Esophagus muscularis mucosa (tissue), 4 donors: ENCODE results near the gene OR13J1. TPM values are rescaled to one million over a fixed set of nuclear protein-coding genes. Genes with fewer than 3 reads are reported as not detected.

ENCODE experiments used
- DNase-seq: peaks from one replicate; pipeline ENCODE4 v3.0.0-alpha.2; 2017; ENCODE audit errors: extremely low spot score
- H3K27ac ChIP-seq, 4 donors: fragments of 200-600 bp; sonication (generic); replicated peaks in 1 of 4; 1 replicate in 3 of 4; 2 replicates in 1 of 4; pipeline ENCODE4 v1.5.1; 2016 to 2019; ENCODE audit warnings: mild to moderate bottlenecking in 1 of 4
- H3K27me3 ChIP-seq, 4 donors: fragments of 200-600 bp; sonication (generic); one replicate each; pipeline versions ENCODE4 v1.5.1 to v1.6.0; 2016 to 2019
- H3K36me3 ChIP-seq, 4 donors: fragments of 200-600 bp; sonication (generic); one replicate each; pipeline ENCODE4 v1.5.1; 2016 to 2019
- H3K4me1 ChIP-seq, 4 donors: fragments of 200-600 bp; sonication (generic); one replicate each; pipeline ENCODE4 v1.5.1; 2016 to 2019
- H3K4me3 ChIP-seq, 4 donors: fragments of 200-600 bp; sonication (generic); 1 replicate in 2 of 4; 2 replicates in 2 of 4; pipeline ENCODE4 v1.5.1; 2016 to 2019; ENCODE audit warnings: mild to moderate bottlenecking in 4 of 4, moderate library complexity in 1 of 4
- H3K9me3 ChIP-seq, 4 donors: fragments of 200-600 bp; sonication (generic); 1 replicate in 3 of 4; 2 replicates in 1 of 4; pipeline ENCODE4 v1.5.1; 2016 to 2019
- CTCF ChIP-seq, 3 experiments: fragments of 200-600 bp in 2 of 3; fragments of 450-650 bp in 1 of 3; sonication (generic) in 2 of 3; IDR thresholded peaks; one replicate each; pipeline ENCODE4 v1.5.1; 2017 to 2019; ENCODE audit warnings: antibody characterized with exemption in 3 of 3, mild to moderate bottlenecking in 2 of 3, moderate library complexity in 1 of 3
- EP300 ChIP-seq: sonication (generic); formaldehyde crosslinking; IDR thresholded peaks from one replicate; pipeline ENCODE4 v1.6.1; 2017; ENCODE audit warnings: antibody characterized with exemption
- POLR2A ChIP-seq: fragments of 450-650 bp; IDR thresholded peaks from one replicate; pipeline ENCODE4 v1.6.1; 2017; ENCODE audit warnings: antibody characterized with exemption, moderate library complexity, mild to moderate bottlenecking, low read depth
- POLR2AphosphoS5 ChIP-seq, 2 donors: sonication (generic); formaldehyde crosslinking; IDR thresholded peaks; one replicate each; pipeline ENCODE4 v1.6.1; 2017; ENCODE audit warnings: antibody characterized with exemption in 2 of 2
- WGBS: methylation state at CpG from one replicate; pipeline ENCODE4 v1.1.5; 2018; 5-methylcytosine and 5-hydroxymethylcytosine counted together
- intact Hi-C: fragments of 100-400 bp; cut with DNase I; formaldehyde crosslinking; loops from one replicate; pipeline ENCODE4 v1.15.1; 2023
- total RNA-seq, 4 donors: library from RNA; depleted of rRNA; stranded (reverse); fragments of >200 nt; gene quantifications; one replicate each; pipeline versions ENCODE4 v1.1.0 to v1.2.1, GENCODE V29; 2016

Gene OR13J1
- total RNA-seq, 4 donors from 2014 or later = not detected

GRCh38 chr9:35859310-35859989 lies 10.8 kb downstream of the OR13J1 start:
- Histone ChIP-seq H3K27me3 (no peaks in the 10 kb centered on the region), H3K36me3 (peaks cover 0 to 2% (median under 1%) of the 10 kb centered on the region in 4 donors), H3K9me3 (no peaks in the 10 kb centered on the region), H3K27ac (no peak overlapping the region), H3K4me1 (peaks cover 3 to 13% (median 10%) of the 10 kb centered on the region in 4 donors), H3K4me3 (no peak overlapping the region)
- intact Hi-C loops = no loop called here
- peak; percentile 91 for DNase-seq
- no peak for TF ChIP-seq CTCF (IDR thresholded peaks at IDR 0.05)
- TF ChIP-seq EP300 = no peak
- TF ChIP-seq POLR2AphosphoS5 (IDR thresholded peaks at IDR 0.05) = no peak
- TF ChIP-seq POLR2A = no peak
- 58% methylated on average over 13 of the region's 16 CpGs for WGBS

- intact Hi-C loops = no loop called here
- DNase-seq = peak; percentile 53
- no peak overlapping the region for H3K4me3 ChIP-seq
- TF ChIP-seq CTCF (IDR thresholded peaks at IDR 0.05) (no peak), EP300 (no peak), POLR2A (no peak), POLR2AphosphoS5 (IDR thresholded peaks at IDR 0.05) (no peak)
- no peak overlapping the region for H3K27ac ChIP-seq
- peaks cover 3 to 13% (median 10%) of the 10 kb centered on the region in 4 donors for H3K4me1 ChIP-seq
- peaks cover 0 to 11% (median 9%) of the 10 kb centered on the region in 4 donors for H3K36me3 ChIP-seq
- 70% methylated on average over 5 of the region's 5 CpGs for WGBS
- H3K9me3 ChIP-seq = no peaks in the 10 kb centered on the region
- no peaks in the 10 kb centered on the region for H3K27me3 ChIP-seq
Measured at GRCh38 chr9:35858458-35858857, 11.7 kb downstream of the OR13J1 start.

GRCh38 chr9:35856882-35857281 lies 13.3 kb downstream of the OR13J1 start:
- TF ChIP-seq CTCF (IDR thresholded peaks at IDR 0.05) = no peak
- TF ChIP-seq POLR2AphosphoS5 (IDR thresholded peaks at IDR 0.05) = no peak
- TF ChIP-seq EP300 = no peak
- TF ChIP-seq POLR2A = no peak
- Histone ChIP-seq H3K4me1 (peaks cover 3 to 13% (median 10%) of the 10 kb centered on the region in 4 donors), H3K9me3 (no peaks in the 10 kb centered on the region), H3K36me3 (peaks cover 0 to 24% (median 18%) of the 10 kb centered on the region in 4 donors), H3K27ac (no peak overlapping the region), H3K4me3 (no peak overlapping the region), H3K27me3 (no peaks in the 10 kb centered on the region)
- 89% methylated on average over 4 of the region's 5 CpGs for WGBS
- intact Hi-C loops = no loop called here
- DNase-seq = peak; percentile 86

GRCh38 chr9:35856206-35856605 lies 14.0 kb downstream of the OR13J1 start:
- no peaks in the 10 kb centered on the region for H3K27me3 ChIP-seq
- WGBS = 73% methylated on average over 3 of the region's 3 CpGs
- no peak overlapping the region for H3K4me3 ChIP-seq
- intact Hi-C loops = no loop called here
- peaks cover 0 to 24% (median 18%) of the 10 kb centered on the region in 4 donors for H3K36me3 ChIP-seq
- peak; percentile 83 for DNase-seq
- TF ChIP-seq POLR2AphosphoS5 (IDR thresholded peaks at IDR 0.05) (no peak), EP300 (no peak), CTCF (IDR thresholded peaks at IDR 0.05) (no peak), POLR2A (no peak)
- H3K27ac ChIP-seq = no peak overlapping the region
- peaks cover 3 to 13% (median 10%) of the 10 kb centered on the region in 4 donors for H3K4me1 ChIP-seq
- no peaks in the 10 kb centered on the region for H3K9me3 ChIP-seq
